Neutrophil (primary cell): ENCODE measurements around the gene CST3.
"Not testable (repeated sequence)": the region's sequence is repeated elsewhere in the genome, so short reads cannot be mapped to it uniquely, and the experiment has no call there.

ENCODE experiments used
- H3K27ac ChIP-seq: fragments of 200-600 bp; sonication (generic); 2 replicates; pipeline ENCODE4 v1.5.1; 2016; ENCODE audit warnings: mild to moderate bottlenecking, moderate library complexity
- H3K27me3 ChIP-seq: fragments of 200-600 bp; sonication (generic); 2 replicates; pipeline ENCODE4 v1.6.0; 2016; ENCODE audit warnings: mild to moderate bottlenecking
- H3K36me3 ChIP-seq: fragments of 200-600 bp; sonication (generic); 2 replicates; pipeline ENCODE4 v1.5.1; 2017
- H3K4me1 ChIP-seq, 2 experiments: fragments of 200-600 bp in 1 of 2; sonication (generic) in 1 of 2; 1 replicate in 1 of 2; 2 replicates in 1 of 2; pipeline versions ENCODE4 v1.5.1 to v1.6.1; 2013 to 2016; ENCODE audit warnings: low read depth in 1 of 2, low read length in 1 of 2, mild to moderate bottlenecking in 1 of 2, moderate library complexity in 1 of 2; ENCODE audit not compliant: control insufficient read depth in 1 of 2, insufficient read depth in 1 of 2
- H3K4me3 ChIP-seq, 2 experiments: fragments of 200-600 bp in 1 of 2; sonication (generic) in 1 of 2; 1 replicate in 1 of 2; 2 replicates in 1 of 2; pipeline ENCODE4 v1.5.1; 2013 to 2016; ENCODE audit warnings: low read depth in 1 of 2, low read length in 1 of 2, mild to moderate bottlenecking in 1 of 2, moderate library complexity in 1 of 2
- H3K9me3 ChIP-seq: fragments of 200-600 bp; sonication (generic); 2 replicates; pipeline ENCODE4 v1.5.1; 2016
- CTCF ChIP-seq: fragments of 200-600 bp; sonication (generic); IDR thresholded peaks from 2 replicates; pipeline ENCODE4 v1.5.1; 2016; ENCODE audit warnings: antibody characterized with exemption

The CST3 gene

DNA sequence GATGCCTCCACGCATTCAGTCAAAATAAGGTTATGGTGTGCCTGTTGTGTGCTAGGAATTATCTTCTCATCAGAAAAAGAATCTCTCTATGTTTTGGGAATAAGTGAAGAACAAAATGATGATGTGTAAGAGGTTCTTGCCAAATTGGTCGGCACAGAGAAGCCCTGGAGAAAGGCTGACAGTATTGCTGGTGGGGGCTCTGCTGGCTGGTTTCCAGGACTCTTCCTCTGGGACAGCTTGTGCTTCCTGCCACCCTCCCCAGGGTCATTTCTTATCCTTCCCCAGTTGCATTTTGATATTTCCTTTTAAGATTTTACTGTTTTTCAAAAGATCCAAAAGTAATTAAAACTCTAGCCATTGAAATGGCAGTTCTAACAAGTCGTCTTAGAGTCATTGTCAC, 28.9 kb upstream of the CST3 start:
- H3K4me1 ChIP-seq = no peaks in the 10 kb centered on the region
- no peak overlapping the region for H3K4me3 ChIP-seq
- H3K27ac ChIP-seq = no peak overlapping the region
- no peaks in the 10 kb centered on the region for H3K9me3 ChIP-seq
- H3K27me3 ChIP-seq = no peaks in the 10 kb centered on the region
- TF ChIP-seq CTCF = no peak
- H3K36me3 ChIP-seq = no peaks in the 10 kb centered on the region

DNA sequence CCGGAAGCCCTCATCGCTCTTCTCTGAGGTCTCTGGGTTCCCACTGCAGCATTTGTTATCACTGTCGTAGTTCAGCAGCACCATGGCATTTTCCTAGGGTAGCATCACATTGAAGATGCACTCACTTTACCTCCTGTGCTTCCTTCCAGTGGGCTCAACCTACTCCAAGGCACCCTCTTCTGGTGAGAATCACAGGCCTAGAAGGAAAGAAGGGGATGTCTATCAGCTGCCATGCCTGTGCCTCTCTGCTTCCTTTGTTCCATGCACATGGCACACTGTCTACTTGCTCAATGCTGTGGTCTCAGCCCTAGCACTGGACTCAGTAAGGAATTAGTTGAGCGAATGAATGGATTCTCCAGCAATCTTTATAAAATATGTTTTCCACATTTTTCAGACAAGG, 28.4 kb upstream of the CST3 start:
- H3K9me3 ChIP-seq = no peaks in the 10 kb centered on the region
- no peaks in the 10 kb centered on the region for H3K27me3 ChIP-seq
- no peak for TF ChIP-seq CTCF
- no peak overlapping the region for H3K27ac ChIP-seq
- H3K4me3 ChIP-seq = no peak overlapping the region
- H3K36me3 ChIP-seq = no peaks in the 10 kb centered on the region
- H3K4me1 ChIP-seq = no peaks in the 10 kb centered on the region

GRCh38 chr20:23664954-23665353, 27.2 kb upstream of the CST3 start:
- Histone ChIP-seq H3K27me3 (no peaks in the 10 kb centered on the region), H3K9me3 (no peaks in the 10 kb centered on the region), H3K4me1 (no peaks in the 10 kb centered on the region), H3K27ac (no peak overlapping the region), H3K4me3 (no peak overlapping the region), H3K36me3 (no peaks in the 10 kb centered on the region)
- no peak for TF ChIP-seq CTCF

- not testable (repeated sequence) for H3K9me3 ChIP-seq, H3K4me3 ChIP-seq, H3K27ac ChIP-seq
Measured at GRCh38 chr20:23664046-23664445, 26.3 kb upstream of the CST3 start.

GRCh38 chr20:23663180-23663579, 25.4 kb upstream of the CST3 start:
- TF ChIP-seq CTCF = no peak
- H3K27me3 ChIP-seq = no peaks in the 10 kb centered on the region
- no peak overlapping the region for H3K27ac ChIP-seq
- H3K36me3 ChIP-seq = no peaks in the 10 kb centered on the region
- no peaks in the 10 kb centered on the region for H3K9me3 ChIP-seq
- H3K4me3 ChIP-seq = no peak overlapping the region
- H3K4me1 ChIP-seq = no peaks in the 10 kb centered on the region

More at GRCh38 chr20:23664046-23664445, 26.3 kb upstream of the CST3 start:
- not testable (repeated sequence) for H3K36me3 ChIP-seq, H3K4me1 ChIP-seq, H3K27me3 ChIP-seq

GRCh38 chr20:23662276-23662870, 24.6 kb upstream of the CST3 start:
- Histone ChIP-seq H3K4me1 (no peaks in the 10 kb centered on the region), H3K27me3 (no peaks in the 10 kb centered on the region), H3K36me3 (no peaks in the 10 kb centered on the region), H3K4me3 (no peak overlapping the region), H3K27ac (no peak overlapping the region), H3K9me3 (no peaks in the 10 kb centered on the region)
- TF ChIP-seq CTCF = no peak
